Adrenal gland (tissue), 12 donors: Measurements from ENCODE around the gene ARAP1. TPM values are rescaled to one million over a fixed set of nuclear protein-coding genes. Genes with fewer than 3 reads are reported as not detected.

Source experiments
- DNase-seq, 7 donors: peaks; one replicate each; pipeline ENCODE4 v3.0.0-alpha.2; 2019 to 2020
- H3K27ac ChIP-seq, 5 donors: fragments of 200-600 bp; sonication (generic) in 4 of 5; 1 replicate in 3 of 5; 2 replicates in 2 of 5; pipeline versions ENCODE4 v1.5.1 to v1.8.0; 2016 to 2020; ENCODE audit warnings: mild to moderate bottlenecking in 1 of 5
- H3K27me3 ChIP-seq: fragments of 200-600 bp; 2 replicates; pipeline ENCODE4 v1.8.0; 2021
- H3K36me3 ChIP-seq, 2 donors: fragments of 200-600 bp; replicated peaks in 1 of 2; 1 replicate in 1 of 2; 2 replicates in 1 of 2; pipeline versions ENCODE4 v1.5.1 to v1.8.0; 2018 to 2022
- H3K4me1 ChIP-seq, 2 donors: fragments of 200-600 bp; replicated peaks in 1 of 2; 1 replicate in 1 of 2; 2 replicates in 1 of 2; pipeline versions ENCODE4 v1.5.1 to v1.8.0; 2018 to 2021
- H3K4me3 ChIP-seq, 4 donors: fragments of 200-600 bp; sonication (generic) in 3 of 4; one replicate each; pipeline ENCODE4 v1.5.1; 2016 to 2018
- H3K9me3 ChIP-seq, 3 donors: fragments of 200-600 bp; sonication (generic) in 1 of 3; replicated peaks in 1 of 3; 1 replicate in 2 of 3; 2 replicates in 1 of 3; pipeline versions ENCODE4 v1.5.1 to v1.8.0; 2016 to 2021
- CTCF ChIP-seq, 6 experiments: fragments of 450-650 bp in 4 of 6; fragments of 200-600 bp in 2 of 6; sonication (generic) in 1 of 6; IDR thresholded peaks; 1 replicate in 5 of 6; 2 replicates in 1 of 6; pipeline versions ENCODE4 v1.5.1 to v1.8.0; 2016 to 2021; ENCODE audit warnings: antibody characterized with exemption in 6 of 6, mild to moderate bottlenecking in 2 of 6, moderate library complexity in 1 of 6
- POLR2A ChIP-seq, 2 donors: fragments of 450-650 bp; IDR thresholded peaks; one replicate each; pipeline ENCODE4 v1.6.1; 2017; ENCODE audit warnings: antibody characterized with exemption in 2 of 2, mild to moderate bottlenecking in 2 of 2, moderate library complexity in 1 of 2
- WGBS, 4 donors: extraction: QIAGEN DNeasy Blood & Tissue Kit in 2 of 4; methylation state at CpG; one replicate each; pipeline versions ENCODE4 v1.1.5 to v1.1.7; 2013 to 2017; 5-methylcytosine and 5-hydroxymethylcytosine counted together
- intact Hi-C, 2 donors: fragments of 100-400 bp; cut with DNase I; formaldehyde crosslinking; loops; one replicate each; pipeline versions ENCODE4 v1.14.1 to v1.15.0; 2022 to 2023
- polyA plus RNA-seq, 3 donors: library from polyadenylated mRNA; stranded (reverse); fragments of 200-250 nt in 2 of 3; fragments of 350-450 nt in 1 of 3; fragmentation: Illumina TruSeq in 1 of 3; extraction: RNeasy Lipid Tissue Mini Kit (QIAGEN cat#74804) in 1 of 3; gene quantifications; one replicate each; pipeline ENCODE4 v1.2.3, GENCODE V29; 2013 to 2014
- total RNA-seq, 9 donors: library from RNA; depleted of rRNA in 4 of 9; stranded (reverse); fragments of >200 nt in 4 of 9; fragments of 120-200 nt in 1 of 9; fragmentation: NEBNext Ultra II Directional in 1 of 9; extraction: Animal tissue kit (Norgen Biotek cat#: 25700) in 1 of 9; gene quantifications; one replicate each; pipeline versions ENCODE4 v1.1.0 to v1.2.4, GENCODE V29; 2013 to 2023
- donor health status: healthy with polysubstance abuse.
- donor health status: Bipolar disorder and iron deficiency.
- donor health status: DM: yes; HTN: yes; CAD: no.
- donor health status: DM: no; HTN: no; CAD: no.
- donor health status: DM: no; HTN: no; CAD: no.
- donor health status: DM: yes; HTN: yes; CAD: no.

Gene ARAP1
- total and polyA plus RNA-seq, 12 donors: 30.0 to 217 (median 149) TPM

- Histone ChIP-seq H3K9me3 (no peaks in the 10 kb centered on the region), H3K4me1 (no peaks in the 10 kb centered on the region), H3K4me3 (no peak overlapping the region), H3K27ac (no peak overlapping the region), H3K36me3 (no peaks in the 10 kb centered on the region), H3K27me3 (no peaks in the 10 kb centered on the region)
- no peak for TF ChIP-seq POLR2A (IDR thresholded peaks at IDR 0.05)
- no peak for TF ChIP-seq CTCF (IDR thresholded peaks at IDR 0.05)
- intact Hi-C loops: loop anchor here in 1 of 2 donors (10.0 kb wide), 1 partner anchor 199 kb away; no protein-coding TSS in a partner anchor
- no peak for DNase-seq
- WGBS, 4 donors: 21 to 31% (median 29%) methylated on average over 10 to 12 of the region's 12 CpGs
Measured at GRCh38 chr11:72673284-72673942, 78.8 kb downstream of the ARAP1 start.

- intact Hi-C loops: loop anchor here in 1 of 2 donors (10.0 kb wide), 1 partner anchor 198 kb away; no protein-coding TSS in a partner anchor
- no peak overlapping the region for H3K4me3 ChIP-seq
- H3K27ac ChIP-seq: no peak overlapping the region
- no peak for DNase-seq
- TF ChIP-seq CTCF (IDR thresholded peaks at IDR 0.05) (no peak), POLR2A (IDR thresholded peaks at IDR 0.05) (no peak)
- H3K4me1 ChIP-seq: no peaks in the 10 kb centered on the region
- no peaks in the 10 kb centered on the region for H3K9me3 ChIP-seq
- no peaks in the 10 kb centered on the region for H3K27me3 ChIP-seq
- 67 to 74% (median 70%) methylated on average over 4 of the region's 4 CpGs for WGBS, 4 donors
- no peaks in the 10 kb centered on the region for H3K36me3 ChIP-seq
Measured at GRCh38 chr11:72672597-72673238, 79.5 kb downstream of the ARAP1 start.

GRCh38 chr11:72671152-72672099 is 80.8 kb downstream of the ARAP1 start:
- intact Hi-C loops: loop anchor here in 1 of 2 donors (10.0 kb wide), 1 partner anchor 197 kb away; no protein-coding TSS in a partner anchor
- Histone ChIP-seq H3K4me1 (no peaks in the 10 kb centered on the region), H3K4me3 (no peak overlapping the region), H3K27ac (no peak overlapping the region), H3K27me3 (no peaks in the 10 kb centered on the region), H3K36me3 (no peaks in the 10 kb centered on the region), H3K9me3 (no peaks in the 10 kb centered on the region)
- DNase-seq: no peak
- TF ChIP-seq POLR2A (IDR thresholded peaks at IDR 0.05): no peak
- no peak for TF ChIP-seq CTCF (IDR thresholded peaks at IDR 0.05)
- WGBS, 4 donors: 56 to 62% (median 59%) methylated on average over 6 to 8 of the region's 8 CpGs

GRCh38 chr11:72670041-72670440 is 82.2 kb downstream of the ARAP1 start:
- Histone ChIP-seq H3K9me3 (no peaks in the 10 kb centered on the region), H3K27me3 (no peaks in the 10 kb centered on the region), H3K4me1 (no peaks in the 10 kb centered on the region), H3K36me3 (no peaks in the 10 kb centered on the region), H3K27ac (no peak overlapping the region), H3K4me3 (no peak overlapping the region)
- intact Hi-C loops: loop anchor here in 1 of 2 donors (10.0 kb wide), 1 partner anchor 195 kb away; no protein-coding TSS in a partner anchor
- no peak for DNase-seq
- 57 to 70% (median 69%) methylated on average over 4 of the region's 4 CpGs for WGBS, 4 donors
- no peak for TF ChIP-seq POLR2A (IDR thresholded peaks at IDR 0.05)
- no peak for TF ChIP-seq CTCF (IDR thresholded peaks at IDR 0.05)
